Measurements from ENCODE around the gene RRP7A. TPM values are rescaled to one million over a fixed set of nuclear protein-coding genes. Genes with fewer than 3 reads are reported as not detected.

The RRP7A gene
- total and polyA plus RNA-seq, 2 donors (not counting 3 experiments of a cell fraction or from before 2014, with no cell fraction given): 35.3 to 83.7 TPM

- Histone ChIP-seq H3K4me1 (ENCODE audit: control insufficient read depth, extremely low read depth, insufficient read depth, low read length) (no peaks in the 10 kb centered on the region), H3K9me1 (replicated peaks; ENCODE audit: control insufficient read depth, extremely low read depth, insufficient read depth, low read length) (no peaks in the 10 kb centered on the region), H3K36me3 (ENCODE audit: control insufficient read depth in 2 of 2, extremely low read depth in 1 of 2, insufficient read depth in 2 of 2, low read length in 2 of 2) (no peaks in the 10 kb centered on the region), H4K20me1 (replicated peaks; ENCODE audit: control insufficient read depth, extremely low read depth, insufficient read depth, low read length) (no peaks in the 10 kb centered on the region), H3K27ac (ENCODE audit: insufficient read depth, low read depth, low read length) (no peak overlapping the region), H3K4me2 (ENCODE audit: insufficient read depth, low read length) (no peak overlapping the region), H3K27me3 (ENCODE audit: control insufficient read depth in 2 of 2, insufficient read depth in 2 of 2, low read length in 2 of 2) (peaks cover 0 to 9% of the 10 kb centered on the region in 2 experiments), H3K4me3 (replicated peaks in 1 of 3; ENCODE audit: insufficient read depth in 1 of 3, low read depth in 1 of 3, low read length in 3 of 3) (no peak overlapping the region), H3K9ac (replicated peaks; ENCODE audit: extremely low read depth, insufficient read depth, low read length) (no peak overlapping the region), H3K9me3 (replicated peaks; ENCODE audit: control insufficient read depth, insufficient read depth, low read length) (no peaks in the 10 kb centered on the region), H3K79me2 (ENCODE audit: control insufficient read depth, insufficient read depth, low read length) (no peaks in the 10 kb centered on the region), H2AFZ (ENCODE audit: low read depth, low read length) (no peak overlapping the region)
- no peak for TF ChIP-seq FOS (IDR thresholded peaks at IDR 0.05; ENCODE audit: borderline replicate concordance, insufficient read depth, low read length)
- no peak for TF ChIP-seq JUN (IDR thresholded peaks at IDR 0.05; ENCODE audit: borderline replicate concordance, insufficient read depth, insufficient read length, low read depth)
- TF ChIP-seq MAX (IDR thresholded peaks at IDR 0.05; ENCODE audit: insufficient read depth, insufficient read length): no peak
- no peak for TF ChIP-seq POLR2A (IDR thresholded peaks at IDR 0.05; ENCODE audit: low read depth, low read length)
- TF ChIP-seq EZH2 (IDR thresholded peaks at IDR 0.05; ENCODE audit: borderline replicate concordance, low read depth, low read length, severe bottlenecking): no peak
- TF ChIP-seq MYC (IDR thresholded peaks at IDR 0.05; ENCODE audit: low read depth, low read length): no peak
- no peak for TF ChIP-seq GATA2 (IDR thresholded peaks at IDR 0.05; ENCODE audit: insufficient read depth, insufficient read length, low read depth, low read length)
- no peak for TF ChIP-seq POLR2AphosphoS5 (IDR thresholded peaks at IDR 0.05; ENCODE audit: insufficient read depth, low read depth, low read length)
- no peak for TF ChIP-seq CTCF (IDR thresholded peaks at IDR 0.05; ENCODE audit: extremely low read depth in 1 of 2, insufficient read depth in 1 of 2, low read depth in 1 of 2, low read length in 2 of 2)
- no TSS peak for BruUV-seq (replicated peaks)
- no peak for DNase-seq (ENCODE audit: low read depth, low spot score)
- ChIA-PET POLR2A (no interaction called here), CTCF (no interaction called here)
- dilution Hi-C loops (cut with MboI; ENCODE audit: extremely low pct_ligation_motif_present, low sequenced_read_pairs): no loop called here
- intact Hi-C loops (cut with micrococcal nuclease): no loop called here
- FAIRE-seq: no peak
Measured at GRCh38 chr22:42547562-42547961, 28.0 kb upstream of the RRP7A start.
